ENCODE results near the gene GNAT2. TPM values are rescaled to one million over a fixed set of nuclear protein-coding genes. Genes with fewer than 3 reads are reported as not detected.

The GNAT2 gene
- total RNA-seq, 4 donors from 2014 or later, result not detected

DNA sequence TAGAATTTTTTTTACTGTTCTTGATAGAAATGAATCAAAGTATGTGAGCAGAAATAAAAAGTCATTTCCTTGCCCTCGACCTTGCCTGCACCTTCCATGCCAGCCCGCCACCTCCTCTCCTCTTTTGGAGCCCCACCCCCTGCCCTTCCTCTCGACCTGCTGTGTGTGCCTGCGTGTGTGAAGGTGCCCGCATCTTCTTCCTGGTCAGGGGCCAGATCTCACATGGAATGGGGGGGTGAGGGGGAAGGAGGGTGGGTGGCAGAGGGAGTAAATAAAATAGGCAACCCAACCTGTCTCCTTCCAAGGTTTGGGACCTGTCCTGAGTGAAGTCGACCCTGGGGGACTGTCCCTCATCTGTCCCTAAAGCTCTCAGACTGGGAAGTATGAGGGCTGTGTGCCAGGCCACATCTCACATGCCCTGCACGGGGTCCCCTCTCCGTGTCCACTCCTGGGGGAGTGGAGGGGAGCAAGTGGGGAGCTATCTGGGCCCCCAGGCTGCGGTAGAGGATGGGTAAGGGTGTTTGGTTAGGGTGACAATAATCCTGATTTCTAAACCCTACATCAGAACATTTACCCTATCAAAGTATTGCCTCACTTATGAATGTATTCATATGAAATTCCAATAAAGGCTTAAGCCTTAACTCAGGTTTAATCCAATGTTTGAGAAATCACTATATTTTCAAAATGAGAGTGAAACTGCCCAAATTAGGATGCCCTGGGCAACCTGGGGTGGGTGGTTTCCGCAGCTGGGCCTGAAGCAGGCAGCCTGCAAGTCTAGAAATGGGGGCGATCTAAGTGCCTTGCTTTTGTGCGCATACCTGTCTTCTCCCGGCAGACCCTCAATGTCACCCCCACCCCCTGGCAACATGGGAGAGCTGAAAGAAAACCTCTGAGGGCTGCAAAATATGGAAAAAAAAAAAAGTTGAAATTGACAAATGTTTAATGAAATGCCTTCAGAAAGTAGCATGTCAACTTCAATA lies 15.6 kb upstream of the GNAT2 start:
- Histone ChIP-seq H3K27ac (no peak overlapping the region), H3K4me3 (no peak overlapping the region), H3K27me3 (no peaks in the 10 kb centered on the region), H3K36me3 (peaks cover 0 to 18% of the 10 kb centered on the region in 2 donors), H3K4me1 (peaks cover 0 to 58% (median 11%) of the 10 kb centered on the region in 3 donors), H3K9me3 (no peaks in the 10 kb centered on the region)
- TF ChIP-seq POLR2AphosphoS5 (IDR thresholded peaks at IDR 0.05) (no peak), EP300 (IDR thresholded peaks at IDR 0.05) (no peak), POLR2A (IDR thresholded peaks at IDR 0.05) (no peak)
- TF ChIP-seq, protein P1, sequence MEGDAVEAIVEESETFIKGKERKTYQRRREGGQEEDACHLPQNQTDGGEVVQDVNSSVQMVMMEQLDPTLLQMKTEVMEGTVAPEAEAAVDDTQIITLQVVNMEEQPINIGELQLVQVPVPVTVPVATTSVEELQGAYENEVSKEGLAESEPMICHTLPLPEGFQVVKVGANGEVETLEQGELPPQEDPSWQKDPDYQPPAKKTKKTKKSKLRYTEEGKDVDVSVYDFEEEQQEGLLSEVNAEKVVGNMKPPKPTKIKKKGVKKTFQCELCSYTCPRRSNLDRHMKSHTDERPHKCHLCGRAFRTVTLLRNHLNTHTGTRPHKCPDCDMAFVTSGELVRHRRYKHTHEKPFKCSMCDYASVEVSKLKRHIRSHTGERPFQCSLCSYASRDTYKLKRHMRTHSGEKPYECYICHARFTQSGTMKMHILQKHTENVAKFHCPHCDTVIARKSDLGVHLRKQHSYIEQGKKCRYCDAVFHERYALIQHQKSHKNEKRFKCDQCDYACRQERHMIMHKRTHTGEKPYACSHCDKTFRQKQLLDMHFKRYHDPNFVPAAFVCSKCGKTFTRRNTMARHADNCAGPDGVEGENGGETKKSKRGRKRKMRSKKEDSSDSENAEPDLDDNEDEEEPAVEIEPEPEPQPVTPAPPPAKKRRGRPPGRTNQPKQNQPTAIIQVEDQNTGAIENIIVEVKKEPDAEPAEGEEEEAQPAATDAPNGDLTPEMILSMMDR (IDR thresholded peaks at IDR 0.05), result no peak
- WGBS, 2 donors (ENCODE audit: low coverage in 1 of 2), result 74 to 80% methylated on average over 2 to 6 of the region's 13 CpGs
- ATAC-seq, result no peak

DNA sequence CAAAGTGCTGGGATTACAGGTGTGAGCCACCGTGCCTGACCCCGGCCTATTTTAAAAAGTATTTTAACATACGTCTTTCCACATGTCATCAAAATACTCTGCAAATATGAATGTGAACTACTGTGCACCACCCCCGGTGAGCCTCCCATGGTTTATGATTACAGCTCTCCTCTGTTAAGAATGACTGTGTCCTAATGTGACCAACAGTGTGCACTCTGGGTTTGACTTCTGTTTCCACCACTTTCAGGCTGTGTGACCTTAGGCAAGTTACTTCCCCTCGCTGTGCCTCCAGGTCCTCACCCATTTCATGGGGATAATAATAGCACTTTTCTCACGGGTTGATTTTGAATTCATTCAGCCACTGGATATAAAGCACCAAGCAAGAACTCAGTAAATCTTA lies 14.9 kb upstream of the GNAT2 start:
- peaks cover 0 to 26% of the 10 kb centered on the region in 2 donors for H3K36me3 ChIP-seq
- no peaks in the 10 kb centered on the region for H3K27me3 ChIP-seq
- 71 to 95% methylated on average over 4 to 5 of the region's 6 CpGs for WGBS, 2 donors (ENCODE audit: low coverage in 1 of 2)
- TF ChIP-seq POLR2A (IDR thresholded peaks at IDR 0.05) (no peak), EP300 (IDR thresholded peaks at IDR 0.05) (no peak), POLR2AphosphoS5 (IDR thresholded peaks at IDR 0.05) (no peak)
- TF ChIP-seq, protein P1 (IDR thresholded peaks at IDR 0.05), result no peak
- no peak overlapping the region for H3K4me3 ChIP-seq
- H3K27ac ChIP-seq, result no peak overlapping the region
- peaks cover 0 to 54% (median 10%) of the 10 kb centered on the region in 3 donors for H3K4me1 ChIP-seq
- H3K9me3 ChIP-seq, result no peaks in the 10 kb centered on the region
- ATAC-seq, result no peak

DNA sequence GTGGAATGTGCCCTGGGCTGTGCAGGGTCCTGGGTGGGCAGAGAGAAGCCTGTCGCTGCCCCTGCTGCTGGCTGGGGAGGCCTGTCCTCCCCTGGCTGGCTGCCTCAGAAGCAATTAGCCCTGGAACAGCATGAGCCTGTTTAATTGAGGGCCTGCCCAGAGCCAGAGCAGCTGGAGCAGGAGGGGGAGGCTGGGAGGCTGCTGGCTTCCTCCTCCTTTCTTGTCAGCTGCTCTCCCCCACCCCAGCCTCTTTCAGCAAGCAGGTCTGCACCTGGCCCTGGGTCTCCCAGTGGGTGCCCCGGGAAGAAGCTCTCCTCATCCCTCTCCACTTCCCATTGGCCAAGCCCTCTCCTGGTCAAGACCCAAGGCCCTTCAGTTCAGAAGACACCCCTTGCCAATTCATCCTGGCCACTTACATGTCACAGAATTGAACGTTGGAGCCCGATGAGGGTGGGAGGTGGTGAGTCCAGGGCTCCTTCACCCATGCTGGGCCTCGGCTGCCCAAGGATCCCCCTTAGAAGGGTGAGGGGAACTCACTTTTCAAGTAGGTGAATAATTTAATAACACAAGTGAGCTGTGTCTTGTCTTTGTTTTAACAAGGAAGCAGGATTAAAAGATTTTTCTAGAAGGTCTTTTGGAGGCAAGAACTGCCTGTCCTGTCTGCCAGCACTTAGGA lies 13.4 kb upstream of the GNAT2 start:
- peak overlapping the region in 2 of 4 donors; percentile 17 to 70 for H3K27ac ChIP-seq
- no peak overlapping the region for H3K4me3 ChIP-seq
- H3K9me3 ChIP-seq, result no peaks in the 10 kb centered on the region
- WGBS, 2 donors (ENCODE audit: low coverage in 1 of 2), result 22 to 53% methylated on average over 2 to 3 of the region's 5 CpGs
- no peaks in the 10 kb centered on the region for H3K27me3 ChIP-seq
- peaks cover 0 to 41% of the 10 kb centered on the region in 2 donors for H3K36me3 ChIP-seq
- TF ChIP-seq, protein P1 (IDR thresholded peaks at IDR 0.05), result no peak
- TF ChIP-seq EP300 (IDR thresholded peaks at IDR 0.05), result no peak
- peak; percentile 34 for TF ChIP-seq POLR2AphosphoS5 (IDR thresholded peaks at IDR 0.05)
- no peak for TF ChIP-seq POLR2A (IDR thresholded peaks at IDR 0.05)
- peaks cover 0 to 54% (median 10%) of the 10 kb centered on the region in 3 donors for H3K4me1 ChIP-seq
- no peak for ATAC-seq

DNA sequence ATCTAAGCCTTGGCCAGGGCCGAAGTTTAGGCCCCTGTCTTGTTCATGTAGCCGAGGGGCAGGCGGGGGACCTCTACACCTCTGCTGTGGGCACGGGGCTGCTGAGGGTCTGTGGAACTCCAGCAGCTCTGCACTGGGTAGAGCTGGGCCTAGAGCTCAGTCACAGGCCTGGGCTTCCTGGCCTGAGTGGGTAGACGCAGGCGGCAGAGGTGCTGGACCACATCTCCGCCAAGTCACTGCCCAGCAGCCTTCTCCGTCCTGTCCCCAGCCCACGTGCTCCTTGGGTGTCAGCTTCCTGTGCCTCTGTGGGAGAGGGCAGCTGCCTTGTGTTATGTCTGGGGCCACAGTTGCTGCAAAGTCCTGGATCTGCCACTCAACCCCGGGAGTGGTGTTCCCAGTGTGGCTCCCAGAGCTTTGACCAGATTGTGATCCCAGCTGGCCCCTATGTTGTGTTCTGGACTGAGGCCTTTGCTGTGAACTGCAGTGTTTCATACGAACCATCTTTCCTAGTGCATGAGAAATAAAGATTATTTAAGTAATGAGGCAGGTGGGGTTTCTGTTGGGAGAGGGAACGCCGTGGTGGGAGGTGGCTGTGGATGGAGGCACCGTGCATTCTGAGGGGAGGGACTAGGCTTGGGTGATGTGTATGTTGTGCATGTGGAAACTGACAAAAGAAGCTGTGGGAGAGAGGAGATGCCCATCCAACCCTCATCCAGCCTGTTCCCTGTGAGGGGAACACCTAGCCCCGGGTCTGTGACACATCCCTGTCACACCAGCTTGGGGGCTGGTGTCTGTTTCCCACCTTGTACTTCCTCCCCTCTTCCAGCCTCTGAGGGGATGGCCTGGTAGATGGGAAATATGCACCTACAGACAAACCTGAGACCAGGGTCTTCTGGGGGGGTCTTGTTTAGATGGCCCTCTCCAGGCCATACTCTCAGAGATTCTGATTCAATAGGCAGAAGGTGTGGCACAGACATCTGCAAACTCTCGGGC lies 12.4 kb upstream of the GNAT2 start:
- no peak overlapping the region for H3K4me3 ChIP-seq
- TF ChIP-seq POLR2AphosphoS5 (IDR thresholded peaks at IDR 0.05) (no peak), POLR2A (IDR thresholded peaks at IDR 0.05) (no peak), EP300 (IDR thresholded peaks at IDR 0.05) (no peak)
- TF ChIP-seq, protein P1 (IDR thresholded peaks at IDR 0.05), result no peak
- no peaks in the 10 kb centered on the region for H3K27me3 ChIP-seq
- H3K4me1 ChIP-seq, result peaks cover 0 to 51% (median 10%) of the 10 kb centered on the region in 3 donors
- 43% methylated on average over 5 of the region's 16 CpGs; no CpG with 5 or more reads in 1 of the 2 donors for WGBS, 2 donors (ENCODE audit: low coverage in 1 of 2)
- no peaks in the 10 kb centered on the region for H3K9me3 ChIP-seq
- peaks cover 0 to 51% of the 10 kb centered on the region in 2 donors for H3K36me3 ChIP-seq
- no peak for ATAC-seq
- H3K27ac ChIP-seq, result peak overlapping the region in 2 of 4 donors; percentile 17 to 70

Measured in gastroesophageal sphincter (tissue), 4 donors.